ENCODE results near the gene ZSWIM5.
"Not testable (repeated sequence)": the region's sequence is repeated elsewhere in the genome, so short reads cannot be mapped to it uniquely, and the experiment has no call there.

Gene ZSWIM5

DNA sequence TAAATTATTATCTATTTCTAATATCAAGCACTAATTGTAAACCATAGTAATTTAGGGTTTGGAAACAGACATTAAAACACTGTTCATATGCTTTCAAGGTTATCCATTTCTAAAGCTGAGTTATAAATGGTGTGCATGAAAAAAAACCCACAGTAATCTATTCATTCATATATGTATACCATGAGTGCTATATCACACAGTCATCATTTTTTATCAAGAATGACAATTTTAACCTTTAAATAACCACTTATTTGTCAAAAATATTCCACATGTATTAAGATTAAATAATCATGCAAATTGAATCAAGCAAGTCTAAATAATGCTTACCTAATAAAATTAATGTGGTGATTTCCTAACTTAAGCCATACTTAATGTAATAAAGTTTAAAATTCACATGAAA, 6.0 kb downstream of the ZSWIM5 start:
- DNase-seq (ENCODE audit: extremely low read depth, insufficient read length), result no peak
- Histone ChIP-seq H3K27me3 (replicated peaks; ENCODE audit: control insufficient read depth, insufficient read depth, low read length) (no peaks in the 10 kb centered on the region; the same call in 1 of the 2 replicates), H3K4me3 (replicated peaks; ENCODE audit: low read depth, low read length) (no peak overlapping the region), H3K36me3 (ENCODE audit: control insufficient read depth, insufficient read depth, low read length) (no peaks in the 10 kb centered on the region)
- TF ChIP-seq, protein P1, sequence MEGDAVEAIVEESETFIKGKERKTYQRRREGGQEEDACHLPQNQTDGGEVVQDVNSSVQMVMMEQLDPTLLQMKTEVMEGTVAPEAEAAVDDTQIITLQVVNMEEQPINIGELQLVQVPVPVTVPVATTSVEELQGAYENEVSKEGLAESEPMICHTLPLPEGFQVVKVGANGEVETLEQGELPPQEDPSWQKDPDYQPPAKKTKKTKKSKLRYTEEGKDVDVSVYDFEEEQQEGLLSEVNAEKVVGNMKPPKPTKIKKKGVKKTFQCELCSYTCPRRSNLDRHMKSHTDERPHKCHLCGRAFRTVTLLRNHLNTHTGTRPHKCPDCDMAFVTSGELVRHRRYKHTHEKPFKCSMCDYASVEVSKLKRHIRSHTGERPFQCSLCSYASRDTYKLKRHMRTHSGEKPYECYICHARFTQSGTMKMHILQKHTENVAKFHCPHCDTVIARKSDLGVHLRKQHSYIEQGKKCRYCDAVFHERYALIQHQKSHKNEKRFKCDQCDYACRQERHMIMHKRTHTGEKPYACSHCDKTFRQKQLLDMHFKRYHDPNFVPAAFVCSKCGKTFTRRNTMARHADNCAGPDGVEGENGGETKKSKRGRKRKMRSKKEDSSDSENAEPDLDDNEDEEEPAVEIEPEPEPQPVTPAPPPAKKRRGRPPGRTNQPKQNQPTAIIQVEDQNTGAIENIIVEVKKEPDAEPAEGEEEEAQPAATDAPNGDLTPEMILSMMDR (IDR thresholded peaks at IDR 0.05; ENCODE audit: insufficient read depth, low read length, poor library complexity, severe bottlenecking), result no peak

DNA sequence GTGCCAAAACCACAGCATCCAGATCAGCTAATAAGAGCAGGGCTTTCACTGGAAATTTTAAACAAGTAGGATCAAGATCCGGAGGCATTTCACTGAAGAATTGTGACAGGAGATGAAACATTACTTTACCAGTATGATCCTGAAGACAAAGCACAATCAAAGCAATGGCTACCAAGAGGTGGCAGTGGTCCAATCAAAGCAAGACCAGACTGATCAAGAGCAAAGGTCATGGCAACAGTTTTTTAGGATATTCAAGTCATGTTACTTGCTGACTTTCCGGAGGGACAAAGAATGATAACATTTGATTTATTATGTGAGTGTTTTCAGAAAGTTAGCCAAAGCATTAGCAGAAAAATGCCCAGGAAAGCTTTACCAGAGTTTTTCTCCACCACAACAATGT, 8.2 kb downstream of the ZSWIM5 start:
- TF ChIP-seq, protein P1 (IDR thresholded peaks at IDR 0.05; ENCODE audit: insufficient read depth, low read length, poor library complexity, severe bottlenecking), result no peak
- no peak for DNase-seq (ENCODE audit: extremely low read depth, insufficient read length)
- no peaks in the 10 kb centered on the region for H3K36me3 ChIP-seq (ENCODE audit: control insufficient read depth, insufficient read depth, low read length)
- H3K4me3 ChIP-seq (replicated peaks; ENCODE audit: low read depth, low read length), result no peak overlapping the region
- no peaks in the 10 kb centered on the region; the same call in 1 of the 2 replicates for H3K27me3 ChIP-seq (replicated peaks; ENCODE audit: control insufficient read depth, insufficient read depth, low read length)

DNA sequence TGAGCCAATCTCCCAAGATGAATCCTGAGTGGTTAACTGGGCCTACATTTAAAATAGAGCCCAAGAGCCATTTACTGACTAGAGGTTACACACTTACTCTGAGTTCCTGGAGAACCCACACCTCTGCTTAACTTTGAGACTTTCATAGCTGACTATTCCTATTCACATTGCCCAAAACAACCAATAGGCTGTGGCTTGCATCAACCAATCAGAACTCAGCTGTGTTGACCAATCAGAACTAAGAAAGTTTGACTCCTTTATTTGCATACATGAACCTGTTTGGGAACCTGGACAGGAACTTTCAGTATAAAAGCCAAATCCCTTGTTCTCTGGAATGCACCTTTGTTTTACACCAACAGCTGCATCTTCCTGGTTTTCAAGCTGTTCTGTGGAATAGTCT, 9.5 kb downstream of the ZSWIM5 start:
- H3K36me3 ChIP-seq (ENCODE audit: control insufficient read depth, insufficient read depth, low read length), result no peaks in the 10 kb centered on the region
- no peaks in the 10 kb centered on the region; the same call in 1 of the 2 replicates for H3K27me3 ChIP-seq (replicated peaks; ENCODE audit: control insufficient read depth, insufficient read depth, low read length)
- no peak overlapping the region for H3K4me3 ChIP-seq (replicated peaks; ENCODE audit: low read depth, low read length)
- DNase-seq (ENCODE audit: extremely low read depth, insufficient read length), result no peak
- TF ChIP-seq, protein P1 (IDR thresholded peaks at IDR 0.05; ENCODE audit: insufficient read depth, low read length, poor library complexity, severe bottlenecking), result no peak

DNA sequence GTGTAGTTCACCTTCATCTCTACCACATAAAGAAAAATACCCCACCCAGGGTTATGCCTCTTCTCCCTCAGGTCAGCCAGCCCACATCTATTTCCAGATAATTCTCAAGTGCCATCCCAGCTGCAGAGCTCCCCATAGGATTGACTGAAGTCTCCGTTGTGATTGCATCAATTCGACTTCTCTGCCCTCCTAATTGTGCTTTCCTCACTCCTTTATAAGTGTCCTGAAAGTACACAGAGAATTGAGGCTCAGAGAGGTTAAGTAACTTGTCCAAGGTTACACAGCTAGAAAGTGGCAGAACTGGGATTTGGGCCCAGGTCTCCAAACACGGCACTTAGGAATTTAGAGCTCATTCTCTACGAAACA, 15.0 kb downstream of the ZSWIM5 start:
- DNase-seq (ENCODE audit: extremely low read depth, insufficient read length), result no peak
- TF ChIP-seq, protein P1 (IDR thresholded peaks at IDR 0.05; ENCODE audit: insufficient read depth, low read length, poor library complexity, severe bottlenecking), result no peak
- H3K27me3 ChIP-seq (replicated peaks; ENCODE audit: control insufficient read depth, insufficient read depth, low read length), result no peaks in the 10 kb centered on the region

DNA sequence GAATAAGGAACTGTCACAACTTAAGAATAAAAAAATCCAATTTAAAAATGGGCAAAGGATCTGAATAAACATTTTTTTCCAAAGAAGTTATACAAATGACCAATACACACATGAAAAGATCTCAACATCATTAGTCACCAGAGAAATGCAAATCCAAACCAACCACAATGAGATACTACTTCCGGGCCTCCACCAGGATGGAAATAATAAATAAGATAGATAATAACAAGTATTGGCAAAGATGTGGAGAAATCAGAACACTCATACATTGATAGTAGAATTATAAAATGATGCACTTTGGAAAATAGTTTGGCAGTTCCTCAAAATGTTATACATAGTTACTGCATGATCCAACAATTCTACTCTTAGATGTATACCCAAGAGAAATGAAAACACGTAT, 18.7 kb downstream of the ZSWIM5 start:
- DNase-seq (ENCODE audit: extremely low read depth, insufficient read length), result no peak
- TF ChIP-seq, protein P1 (IDR thresholded peaks at IDR 0.05; ENCODE audit: insufficient read depth, low read length, poor library complexity, severe bottlenecking), result no peak
- no peaks in the 10 kb centered on the region for H3K36me3 ChIP-seq (ENCODE audit: control insufficient read depth, insufficient read depth, low read length)
- no peaks in the 10 kb centered on the region for H3K27me3 ChIP-seq (replicated peaks; ENCODE audit: control insufficient read depth, insufficient read depth, low read length)
- H3K4me3 ChIP-seq (replicated peaks; ENCODE audit: low read depth, low read length), result no peak overlapping the region

More for the DNA sequence above, 15.0 kb downstream of the ZSWIM5 start:
- no peak overlapping the region for H3K4me3 ChIP-seq (replicated peaks; ENCODE audit: low read depth, low read length)
- no peaks in the 10 kb centered on the region for H3K36me3 ChIP-seq (ENCODE audit: control insufficient read depth, insufficient read depth, low read length)

DNA sequence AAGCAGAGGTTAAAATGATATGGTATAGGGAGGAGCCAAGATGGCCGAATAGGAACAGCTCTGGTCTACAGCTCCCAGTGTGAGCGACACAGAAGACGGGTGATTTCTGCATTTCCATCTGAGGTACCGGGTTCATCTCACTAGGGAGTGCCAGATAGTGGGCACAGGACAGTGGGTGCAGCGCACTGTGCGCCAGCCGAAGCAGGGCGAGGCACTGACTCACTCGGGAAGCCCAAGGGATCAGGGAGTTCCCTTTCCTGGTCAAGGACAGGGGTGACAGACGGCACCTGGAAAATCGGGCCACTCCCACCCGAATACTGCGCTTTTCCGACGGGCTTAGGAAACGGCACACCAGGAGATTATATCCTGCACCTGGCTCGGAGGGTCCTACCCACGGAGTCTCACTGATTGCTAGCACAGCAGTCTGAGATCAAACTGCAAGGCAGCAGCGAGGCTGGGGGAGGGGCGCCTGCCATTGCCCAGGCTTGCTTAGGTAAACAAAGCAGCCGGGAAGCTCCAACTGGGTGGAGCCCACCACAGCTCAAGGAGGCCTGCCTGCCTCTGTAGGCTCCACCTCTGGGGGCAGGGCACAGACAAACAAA, 26.4 kb downstream of the ZSWIM5 start:
- H3K27me3 ChIP-seq (replicated peaks; ENCODE audit: control insufficient read depth, insufficient read depth, low read length); H3K4me3 ChIP-seq (replicated peaks; ENCODE audit: low read depth, low read length); H3K36me3 ChIP-seq (ENCODE audit: control insufficient read depth, insufficient read depth, low read length); DNase-seq (ENCODE audit: extremely low read depth, insufficient read length): not testable (repeated sequence)
